ENCODE results near the gene WBP2NL.
A peak's percentile ranks its signal among the peaks of the same experiment; 100 is the strongest.

WBP2NL gene

DNA sequence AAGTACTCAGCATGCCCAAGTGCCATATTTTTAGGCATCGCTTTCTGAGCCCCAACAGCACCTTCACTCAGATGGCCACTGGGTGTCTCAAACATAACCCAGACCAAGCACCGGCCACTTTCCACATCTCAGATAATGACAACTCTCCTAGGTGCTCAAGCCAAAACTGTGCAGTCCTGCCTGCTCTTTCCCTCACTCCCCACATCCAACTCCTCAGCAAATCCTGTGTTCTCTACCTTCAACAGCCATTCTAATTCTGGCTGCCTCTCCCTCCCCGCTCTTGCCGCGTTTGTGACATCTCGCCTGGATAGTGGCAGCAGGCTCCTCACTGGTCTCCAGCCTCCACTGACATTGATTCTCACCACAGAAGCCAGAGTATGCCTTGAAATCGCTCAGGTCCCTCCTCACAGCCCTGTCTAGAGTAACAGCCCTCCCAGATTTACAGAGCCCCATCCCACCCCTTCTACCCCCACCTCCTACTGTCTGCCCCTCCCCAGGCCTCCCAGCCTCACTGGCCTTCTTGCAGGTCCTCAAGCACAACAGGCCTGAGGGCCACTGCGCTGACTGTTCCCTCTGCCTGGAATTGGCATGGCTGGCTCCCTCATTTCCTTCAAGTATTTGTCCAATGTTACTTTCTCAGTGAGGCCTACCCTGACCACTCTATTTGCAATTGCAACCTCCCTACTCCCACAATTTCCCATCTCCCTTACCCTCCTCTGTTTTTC, 74.2 kb downstream of the WBP2NL start:
- H3K79me2 ChIP-seq (ENCODE audit: control insufficient read depth, insufficient read depth, low read length, unreplicated experiment) = peaks cover 24% of the 10 kb centered on the region
- H2AFZ ChIP-seq (ENCODE audit: low read length, unreplicated experiment) = no peak overlapping the region
- H3K36me3 ChIP-seq (ENCODE audit: insufficient read depth, low read length) = peaks cover 4% of the 10 kb centered on the region; the same call in 1 of the 2 replicates
- H3K4me3 ChIP-seq (ENCODE audit: low read depth, low read length) = no peak overlapping the region
- H3K27ac ChIP-seq (ENCODE audit: low read depth, low read length) = no peak overlapping the region
- H3K27me3 ChIP-seq (ENCODE audit: insufficient read depth, low read length) = no peaks in the 10 kb centered on the region
- peaks cover 19% of the 10 kb centered on the region for H3K4me1 ChIP-seq (ENCODE audit: control insufficient read depth, insufficient read depth, low read length, unreplicated experiment)

DNA sequence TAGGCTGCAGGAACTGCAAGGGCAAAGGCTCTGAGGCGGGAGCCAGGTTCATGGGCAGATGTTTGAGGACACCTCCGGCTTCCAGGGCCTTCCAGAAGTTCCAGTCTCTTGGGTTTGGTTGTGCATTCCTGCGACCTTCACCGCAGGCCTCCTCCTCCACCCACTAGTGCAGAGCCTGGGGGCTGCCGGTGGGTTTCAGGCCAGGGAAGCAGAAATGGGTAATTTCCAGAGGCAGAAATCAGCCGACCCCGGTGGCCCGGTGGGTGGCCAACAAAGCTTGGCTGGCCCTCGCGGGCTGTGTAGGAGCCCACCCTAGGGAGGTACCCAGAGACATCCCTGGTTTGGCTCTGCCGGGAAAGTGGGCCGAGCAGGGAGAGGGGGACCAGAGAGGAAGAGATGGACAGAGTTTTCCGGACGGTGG, 75.0 kb downstream of the WBP2NL start:
- H3K4me3 ChIP-seq (ENCODE audit: low read depth, low read length) = peak overlapping the region; percentile 80
- peak overlapping the region; percentile 65 for H3K27ac ChIP-seq (ENCODE audit: low read depth, low read length)
- peaks cover 28% of the 10 kb centered on the region for H3K4me1 ChIP-seq (ENCODE audit: control insufficient read depth, insufficient read depth, low read length, unreplicated experiment)
- peaks cover 24% of the 10 kb centered on the region for H3K79me2 ChIP-seq (ENCODE audit: control insufficient read depth, insufficient read depth, low read length, unreplicated experiment)
- H3K27me3 ChIP-seq (ENCODE audit: insufficient read depth, low read length) = no peaks in the 10 kb centered on the region
- peak overlapping the region; percentile 80 for H2AFZ ChIP-seq (ENCODE audit: low read length, unreplicated experiment)
- H3K36me3 ChIP-seq (ENCODE audit: insufficient read depth, low read length) = peaks cover 4% of the 10 kb centered on the region; the same call in 1 of the 2 replicates

DNA sequence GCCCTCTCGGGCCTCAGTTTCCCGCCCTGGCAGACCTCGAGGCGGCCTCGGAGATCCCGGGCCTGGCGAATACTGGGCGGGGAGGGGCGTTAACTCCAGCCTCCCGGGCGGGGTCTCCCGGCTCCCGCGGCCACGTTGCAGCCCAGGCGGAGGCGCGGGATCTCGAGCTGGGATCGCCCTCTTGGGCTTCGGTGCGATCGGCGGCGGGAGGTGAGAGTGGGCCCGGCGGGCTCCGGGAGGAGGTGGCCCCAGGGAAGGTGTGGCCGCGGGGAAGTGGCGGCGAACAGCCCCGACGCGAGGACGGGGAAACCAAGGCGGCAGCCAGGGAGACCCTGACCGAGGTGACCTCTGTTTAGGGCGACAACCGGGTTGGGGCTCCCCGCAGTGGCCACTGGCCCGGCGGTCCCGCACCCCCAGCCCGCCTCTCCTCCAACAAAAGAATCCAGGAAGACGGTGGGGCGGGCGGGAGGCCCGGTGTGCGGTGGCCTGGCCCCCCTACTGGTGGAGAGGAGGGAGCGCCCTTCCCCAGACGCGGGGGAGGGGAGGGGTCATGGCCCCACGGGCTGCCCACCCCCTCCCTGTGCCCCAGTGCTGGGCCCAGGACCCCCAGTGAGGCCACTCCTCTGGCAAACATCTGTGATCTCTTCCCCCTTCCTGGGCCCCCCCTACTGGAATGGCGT, 75.7 kb downstream of the WBP2NL start, which contains the start of gene PHETA2:
Gene PHETA2, plus strand, starts transcription at position 117 of the 680 bp plus-strand sequence. CDS start 3,046 bp downstream, outside the sequence.
- H2AFZ ChIP-seq (ENCODE audit: low read length, unreplicated experiment) = peak within 1 kb of the TSS; percentile 80
- H3K27ac ChIP-seq (ENCODE audit: low read depth, low read length) = peak within 1 kb of the TSS; percentile 65
- H3K36me3 ChIP-seq (ENCODE audit: insufficient read depth, low read length) = peaks cover 4% of the 10 kb centered on the region; the same call in 1 of the 2 replicates
- peaks cover 24% of the 10 kb centered on the region for H3K79me2 ChIP-seq (ENCODE audit: control insufficient read depth, insufficient read depth, low read length, unreplicated experiment)
- peak within 1 kb of the TSS; percentile 80 for H3K4me3 ChIP-seq (ENCODE audit: low read depth, low read length)
- no peaks in the 10 kb centered on the region for H3K27me3 ChIP-seq (ENCODE audit: insufficient read depth, low read length)
- H3K4me1 ChIP-seq (ENCODE audit: control insufficient read depth, insufficient read depth, low read length, unreplicated experiment) = peaks cover 33% of the 10 kb centered on the region

DNA sequence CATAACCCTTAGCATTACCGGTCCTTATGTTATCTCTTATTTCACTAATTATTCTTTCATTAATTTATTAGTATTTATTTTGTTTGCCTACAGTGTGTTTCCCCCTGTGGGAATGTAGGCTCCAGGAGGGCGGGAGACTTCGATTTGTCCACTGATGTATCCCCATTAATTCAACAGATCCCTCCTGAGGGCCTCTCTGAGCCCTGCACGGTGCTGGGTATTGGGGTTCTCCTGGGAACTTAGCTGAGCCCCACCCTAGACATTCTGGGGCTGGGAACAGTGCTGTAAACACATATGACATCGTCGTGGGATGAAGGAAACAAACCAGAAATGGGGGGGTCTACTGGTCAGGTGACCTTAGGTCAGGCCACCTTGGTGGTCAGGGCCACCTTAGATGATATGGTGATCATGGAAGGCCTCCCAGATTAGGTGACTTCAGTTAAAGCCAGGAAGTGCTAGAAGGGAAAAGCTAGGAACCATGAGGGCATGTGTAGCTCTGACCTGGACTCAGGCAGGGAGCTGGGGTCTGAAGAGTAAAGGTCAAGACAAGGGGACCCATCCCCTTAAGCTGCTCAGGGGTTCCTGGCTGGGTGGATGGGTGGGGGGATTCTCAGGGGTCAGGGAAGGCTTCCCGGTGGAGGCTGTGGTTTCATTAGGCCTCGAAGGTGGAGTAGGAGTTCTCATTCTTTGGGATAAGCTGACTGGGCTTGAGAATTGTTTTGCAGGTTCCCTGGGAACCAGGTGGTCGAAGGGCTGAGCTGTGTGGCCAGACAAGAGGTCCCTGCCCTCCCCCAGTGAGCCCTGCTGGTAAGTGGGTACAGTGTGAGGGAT, 76.5 kb downstream of the WBP2NL start:
- peak overlapping the region; percentile 65 for H3K27ac ChIP-seq (ENCODE audit: low read depth, low read length)
- peaks cover 4% of the 10 kb centered on the region; the same call in 1 of the 2 replicates for H3K36me3 ChIP-seq (ENCODE audit: insufficient read depth, low read length)
- peak overlapping the region; percentile 80 for H3K4me3 ChIP-seq (ENCODE audit: low read depth, low read length)
- H2AFZ ChIP-seq (ENCODE audit: low read length, unreplicated experiment) = peak overlapping the region; percentile 14
- H3K79me2 ChIP-seq (ENCODE audit: control insufficient read depth, insufficient read depth, low read length, unreplicated experiment) = peaks cover 24% of the 10 kb centered on the region
- H3K27me3 ChIP-seq (ENCODE audit: insufficient read depth, low read length) = no peaks in the 10 kb centered on the region
- H3K4me1 ChIP-seq (ENCODE audit: control insufficient read depth, insufficient read depth, low read length, unreplicated experiment) = peaks cover 33% of the 10 kb centered on the region

DNA sequence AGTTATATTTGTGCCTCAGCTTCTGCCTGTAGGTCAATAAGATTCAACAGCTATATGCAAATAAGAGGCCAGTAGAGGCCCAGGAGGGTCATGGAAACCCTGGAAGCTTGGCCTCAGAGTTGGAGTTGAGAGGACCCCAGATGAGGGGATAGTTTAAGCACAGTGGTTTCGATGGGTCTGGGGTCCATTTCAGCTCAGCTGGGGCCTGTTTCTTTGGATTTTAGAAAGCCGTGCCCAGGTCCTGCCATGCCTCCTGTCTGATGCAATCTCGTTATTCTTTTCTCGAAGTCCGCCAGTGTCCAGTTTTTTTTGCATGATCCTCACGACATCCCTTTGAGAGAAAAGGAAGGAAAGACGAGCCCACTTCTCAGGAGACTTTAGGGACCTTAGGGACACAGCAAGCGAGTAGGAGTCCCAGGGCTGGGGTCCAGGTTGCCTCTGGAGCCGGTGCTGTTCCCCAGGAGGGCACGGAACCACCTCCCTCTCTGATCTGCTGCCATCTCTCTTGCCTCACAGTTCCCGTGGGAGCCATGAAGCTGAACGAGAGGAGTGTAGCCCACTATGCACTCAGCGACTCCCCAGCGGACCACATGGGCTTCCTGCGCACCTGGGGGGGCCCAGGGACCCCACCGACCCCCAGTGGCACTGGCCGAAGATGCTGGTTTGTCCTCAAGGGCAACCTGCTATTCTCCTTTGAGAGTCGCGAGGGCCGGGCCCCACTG, 78.3 kb downstream of the WBP2NL start:
- H3K36me3 ChIP-seq (ENCODE audit: insufficient read depth, low read length) = peaks cover 4% of the 10 kb centered on the region; the same call in 1 of the 2 replicates
- no peak overlapping the region for H2AFZ ChIP-seq (ENCODE audit: low read length, unreplicated experiment)
- no peak overlapping the region for H3K4me3 ChIP-seq (ENCODE audit: low read depth, low read length)
- H3K27ac ChIP-seq (ENCODE audit: low read depth, low read length) = no peak overlapping the region
- peaks cover 24% of the 10 kb centered on the region for H3K79me2 ChIP-seq (ENCODE audit: control insufficient read depth, insufficient read depth, low read length, unreplicated experiment)
- peaks cover 30% of the 10 kb centered on the region for H3K4me1 ChIP-seq (ENCODE audit: control insufficient read depth, insufficient read depth, low read length, unreplicated experiment)
- no peaks in the 10 kb centered on the region for H3K27me3 ChIP-seq (ENCODE audit: insufficient read depth, low read length)

DNA sequence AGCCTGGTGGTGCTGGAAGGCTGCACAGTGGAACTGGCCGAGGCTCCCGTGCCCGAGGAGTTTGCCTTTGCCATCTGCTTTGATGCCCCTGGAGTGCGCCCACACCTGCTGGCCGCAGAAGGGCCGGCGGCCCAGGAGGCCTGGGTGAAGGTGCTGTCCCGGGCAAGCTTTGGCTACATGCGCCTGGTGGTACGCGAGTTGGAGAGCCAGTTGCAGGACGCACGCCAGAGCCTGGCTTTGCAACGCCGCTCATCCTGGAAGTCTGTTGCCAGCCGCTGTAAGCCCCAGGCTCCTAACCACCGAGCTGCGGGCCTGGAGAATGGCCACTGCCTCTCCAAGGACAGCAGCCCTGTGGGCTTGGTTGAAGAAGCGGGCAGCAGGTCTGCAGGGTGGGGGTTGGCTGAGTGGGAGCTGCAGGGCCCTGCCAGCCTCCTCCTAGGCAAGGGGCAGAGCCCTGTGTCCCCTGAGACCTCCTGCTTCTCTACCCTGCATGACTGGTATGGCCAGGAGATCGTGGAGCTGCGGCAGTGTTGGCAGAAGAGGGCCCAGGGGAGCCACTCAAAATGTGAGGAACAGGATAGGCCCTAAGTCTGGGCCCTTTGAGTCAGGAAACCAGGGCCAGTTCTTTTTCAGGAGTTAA, 79.0 kb downstream of the WBP2NL start:
- Histone ChIP-seq H3K27ac (ENCODE audit: low read depth, low read length) (peak overlapping the region; percentile 84; the same call in 1 of the 2 replicates), H3K79me2 (ENCODE audit: control insufficient read depth, insufficient read depth, low read length, unreplicated experiment) (peaks cover 24% of the 10 kb centered on the region)

More for the DNA sequence above, 79.0 kb downstream of the WBP2NL start:
- H3K27me3 ChIP-seq (ENCODE audit: insufficient read depth, low read length) = no peaks in the 10 kb centered on the region
- no peak overlapping the region for H2AFZ ChIP-seq (ENCODE audit: low read length, unreplicated experiment)
- H3K4me1 ChIP-seq (ENCODE audit: control insufficient read depth, insufficient read depth, low read length, unreplicated experiment) = peaks cover 30% of the 10 kb centered on the region
- H3K36me3 ChIP-seq (ENCODE audit: insufficient read depth, low read length) = peaks cover 4% of the 10 kb centered on the region; the same call in 1 of the 2 replicates
- H3K4me3 ChIP-seq (ENCODE audit: low read depth, low read length) = no peak overlapping the region

All from ACC112 (cell line).